Right forelimb (tissue), 1 donor: ENCODE measurements around the gene METRNL.
"Not testable (repeated sequence)": the region's sequence is repeated elsewhere in the genome, so short reads cannot be mapped to it uniquely, and the experiment has no call there.

Source experiments
- DNase-seq: peaks from one replicate; pipeline ENCODE4 v3.0.0-alpha.2; 2018

The METRNL gene

DNA sequence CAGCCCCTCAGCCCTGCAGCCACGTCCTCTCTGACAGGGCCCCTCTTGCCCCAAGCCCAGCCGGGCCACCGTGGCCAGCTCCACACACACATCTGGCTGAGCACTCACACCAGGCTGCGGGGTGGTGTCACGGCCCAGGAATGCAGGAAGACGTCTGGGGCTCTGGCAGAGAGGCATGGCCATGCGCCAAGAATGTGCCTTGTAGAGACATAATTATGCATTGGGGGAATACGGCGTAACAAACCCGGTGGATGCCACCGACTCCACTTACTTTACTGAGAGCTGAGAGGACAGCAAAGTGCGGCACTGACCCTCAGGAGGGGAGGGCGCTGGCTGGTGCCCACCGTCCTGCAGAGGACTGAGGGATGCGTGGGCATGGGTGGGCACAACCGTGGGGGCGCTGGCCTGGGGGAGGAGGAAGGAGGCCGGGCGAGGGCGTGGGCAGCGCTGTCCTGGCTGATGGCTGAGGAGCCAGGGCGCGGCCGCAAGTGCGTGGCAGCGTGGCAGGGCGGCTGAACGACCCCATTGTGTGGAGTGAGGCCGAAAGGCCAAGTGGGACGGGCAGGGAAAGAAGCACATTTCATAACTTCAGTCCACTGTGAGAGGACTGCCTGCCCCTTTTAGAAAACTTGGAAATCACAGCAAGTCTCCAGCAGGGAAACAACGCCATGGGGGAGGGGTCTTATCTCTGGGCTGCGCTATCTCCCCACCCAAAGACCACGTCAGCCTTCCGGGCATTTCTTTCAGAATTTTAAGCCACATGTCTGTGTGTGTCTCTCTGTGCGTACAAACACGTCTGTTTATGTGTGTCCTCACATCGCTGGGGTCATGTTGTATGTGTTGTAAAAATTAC, 30.6 kb downstream of the METRNL start:
- DNase-seq: peak; percentile 88

DNA sequence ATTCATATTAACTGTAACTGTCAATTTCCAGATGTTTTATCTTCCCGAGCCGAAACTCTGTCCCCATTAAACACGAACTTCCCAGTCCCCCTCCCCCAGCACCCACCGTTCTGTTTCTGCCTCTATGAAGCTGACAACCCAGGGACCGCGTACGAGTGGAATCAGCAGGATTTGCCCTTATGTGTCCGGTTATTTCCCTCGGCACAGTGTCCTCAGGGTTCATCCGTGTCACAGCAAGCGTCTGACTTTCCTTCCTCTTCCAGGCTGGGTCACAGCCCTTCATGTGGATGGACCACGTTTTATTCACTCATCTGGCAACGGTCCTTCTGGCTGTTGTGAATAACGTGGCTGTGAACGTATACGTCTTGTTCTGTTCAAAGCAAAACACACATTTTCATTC, 31.3 kb downstream of the METRNL start:
- DNase-seq: no peak

DNA sequence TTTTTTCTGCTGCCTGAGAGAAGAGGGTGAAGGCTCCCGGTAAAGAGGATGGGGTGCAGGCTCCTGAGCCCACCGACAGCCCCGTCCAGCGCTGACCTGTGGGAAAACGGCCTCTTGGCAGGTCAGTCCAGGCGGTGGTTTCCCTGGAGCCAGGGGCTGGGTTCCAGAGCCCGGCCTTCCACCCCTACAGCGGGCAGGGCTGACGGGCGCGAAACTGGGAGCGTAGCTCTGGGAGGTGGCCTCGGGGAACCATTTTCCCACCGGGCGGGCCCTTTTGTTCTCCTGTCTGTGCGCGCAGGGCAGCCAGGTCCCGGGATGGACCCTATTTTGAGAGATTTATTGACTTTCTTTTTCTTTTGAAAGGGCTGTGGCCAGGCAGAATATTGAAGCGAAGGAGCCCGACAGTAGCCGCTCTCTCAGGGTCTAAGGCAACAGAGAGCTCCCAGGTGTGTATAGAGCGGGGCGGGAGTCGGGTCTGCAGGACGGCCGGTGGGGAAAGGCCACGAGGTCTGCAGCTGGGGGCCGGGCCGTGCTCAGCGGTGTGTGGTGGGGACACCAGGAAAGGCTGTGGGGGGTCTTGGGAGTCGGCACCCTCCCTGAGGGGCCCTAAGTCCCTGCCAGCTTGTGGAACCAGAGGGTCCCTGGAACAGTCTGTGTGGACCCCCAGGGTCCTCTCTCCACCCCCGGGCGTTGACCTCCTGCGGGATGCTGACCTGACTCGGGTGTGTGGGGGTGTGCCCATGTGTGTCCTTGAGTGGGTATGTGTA, 32.3 kb downstream of the METRNL start:
- DNase-seq: no peak

DNA sequence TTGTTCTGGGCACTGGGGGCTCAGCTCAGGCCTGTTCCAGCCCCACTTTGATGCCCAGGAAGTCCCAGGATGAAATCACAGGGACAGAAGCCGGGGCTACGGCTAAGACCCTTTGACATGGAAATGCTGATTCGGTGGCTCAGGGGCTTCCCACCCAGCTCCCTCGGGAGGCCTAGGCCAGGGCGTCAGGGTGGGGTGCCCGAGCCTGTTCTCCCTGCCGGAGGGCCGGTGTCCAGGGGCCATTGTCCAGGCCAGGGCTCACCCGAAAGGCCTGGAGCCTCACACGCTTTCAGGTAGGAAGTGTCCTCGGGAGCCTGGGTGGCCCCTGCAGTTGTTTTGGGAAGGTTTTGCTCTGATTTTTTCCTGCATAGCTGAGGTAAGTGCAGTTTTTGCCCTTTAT, 34.0 kb downstream of the METRNL start:
- no peak for DNase-seq

DNA sequence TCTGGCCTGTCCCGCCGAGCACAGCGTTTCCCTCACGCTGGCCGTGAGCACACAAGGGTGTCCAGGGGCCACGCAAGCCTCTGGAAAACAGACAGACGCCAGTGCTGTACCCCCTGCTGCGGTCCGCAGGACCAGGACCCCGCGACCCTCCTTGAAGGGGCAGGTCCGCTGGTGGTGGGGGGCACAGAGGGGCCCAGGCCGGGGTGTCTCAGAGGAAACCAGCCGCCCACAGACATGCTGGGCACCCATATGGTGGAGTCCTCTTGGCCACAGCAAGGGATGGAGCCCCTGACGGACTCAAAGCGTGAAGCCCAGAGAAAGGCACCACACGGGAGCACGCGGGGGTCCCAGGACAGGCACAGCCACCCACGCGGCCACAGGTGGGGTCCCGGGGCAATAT, 34.4 kb downstream of the METRNL start:
- DNase-seq: no peak

DNA sequence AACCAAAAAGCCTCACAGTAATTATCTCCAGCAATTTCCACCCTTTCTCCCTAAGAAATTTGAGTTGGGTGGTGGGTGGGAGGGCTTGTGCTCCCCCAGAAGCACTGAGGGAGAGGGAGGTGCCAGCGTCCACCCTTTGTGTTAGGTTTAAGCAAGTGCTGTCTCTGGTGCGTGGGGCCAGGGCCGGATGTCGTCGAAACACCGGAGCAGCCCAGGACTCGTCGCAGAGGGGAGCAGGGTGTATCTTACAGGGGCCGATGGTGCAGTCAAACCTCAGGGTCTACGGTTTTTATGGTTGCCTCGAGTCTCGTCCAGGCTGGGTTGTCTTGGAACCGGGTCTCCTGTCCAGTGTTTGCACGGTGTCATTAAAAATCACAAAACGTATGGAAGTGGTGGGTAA, 35.3 kb downstream of the METRNL start:
- DNase-seq: no peak

DNA sequence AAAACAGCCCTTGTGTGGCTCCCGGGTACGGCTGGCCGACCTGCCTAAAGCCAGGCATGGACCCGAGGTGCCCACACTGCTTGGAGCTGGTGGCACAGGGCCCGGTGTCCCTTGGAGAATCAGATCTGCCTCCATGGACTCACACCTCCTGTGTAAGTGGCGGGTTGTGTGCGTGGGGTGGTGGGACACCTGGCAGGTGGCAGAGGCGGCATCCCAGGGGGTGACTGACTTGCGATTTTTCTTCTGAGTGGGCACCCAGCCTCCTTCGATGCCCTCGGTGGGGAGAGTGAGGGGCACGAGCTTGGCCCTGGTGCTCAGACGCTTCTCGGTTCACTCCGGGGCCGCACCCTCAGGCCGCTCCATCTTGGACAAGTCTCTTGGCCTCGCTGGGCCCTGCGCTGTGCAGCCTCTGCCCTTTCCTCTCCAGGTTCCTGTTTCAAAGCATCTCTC, 35.8 kb downstream of the METRNL start:
- no peak for DNase-seq

DNA sequence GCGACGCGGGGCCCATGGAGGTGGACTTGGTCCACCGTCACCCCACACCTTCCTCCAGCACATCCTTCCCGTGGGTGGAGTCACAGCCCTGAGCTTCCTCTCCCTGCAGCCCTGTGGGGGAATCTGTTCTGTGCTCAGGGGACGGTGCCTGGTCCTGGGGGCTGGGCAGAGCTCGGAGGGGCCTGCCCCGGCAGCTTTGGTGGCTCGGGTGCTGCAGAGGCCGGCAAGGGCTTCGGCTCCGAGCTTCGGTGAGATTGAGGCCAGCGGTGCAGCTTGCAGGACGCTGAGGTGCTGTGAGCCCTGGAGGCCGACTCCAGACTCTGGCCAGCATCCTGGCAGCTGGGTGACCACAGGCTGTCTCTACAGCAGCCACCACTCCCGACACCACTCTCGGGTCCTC, 36.4 kb downstream of the METRNL start:
- no peak for DNase-seq

DNA sequence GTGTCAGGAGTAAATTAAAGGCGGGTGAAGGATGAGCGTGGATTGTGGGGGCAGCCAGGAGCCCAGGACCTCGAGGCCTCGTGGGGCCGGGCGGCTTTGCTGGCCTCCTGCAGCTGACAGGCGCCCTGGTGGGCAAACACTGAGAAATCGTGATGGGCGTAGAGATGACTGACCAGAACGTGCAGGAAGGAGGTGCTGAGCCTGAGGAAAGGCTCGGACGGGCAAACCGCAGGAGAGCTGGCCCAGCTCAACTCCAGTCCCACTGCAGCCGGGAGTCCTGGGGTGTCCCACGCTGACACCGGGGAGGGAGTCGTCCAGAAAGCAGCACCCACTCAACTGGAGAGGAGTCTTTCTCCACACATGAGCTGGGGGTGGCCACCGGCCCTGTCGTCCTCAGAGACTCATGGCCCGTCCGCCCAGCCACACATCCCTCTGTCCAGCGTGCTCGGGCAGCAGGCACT, 36.9 kb downstream of the METRNL start:
- DNase-seq: no peak

DNA sequence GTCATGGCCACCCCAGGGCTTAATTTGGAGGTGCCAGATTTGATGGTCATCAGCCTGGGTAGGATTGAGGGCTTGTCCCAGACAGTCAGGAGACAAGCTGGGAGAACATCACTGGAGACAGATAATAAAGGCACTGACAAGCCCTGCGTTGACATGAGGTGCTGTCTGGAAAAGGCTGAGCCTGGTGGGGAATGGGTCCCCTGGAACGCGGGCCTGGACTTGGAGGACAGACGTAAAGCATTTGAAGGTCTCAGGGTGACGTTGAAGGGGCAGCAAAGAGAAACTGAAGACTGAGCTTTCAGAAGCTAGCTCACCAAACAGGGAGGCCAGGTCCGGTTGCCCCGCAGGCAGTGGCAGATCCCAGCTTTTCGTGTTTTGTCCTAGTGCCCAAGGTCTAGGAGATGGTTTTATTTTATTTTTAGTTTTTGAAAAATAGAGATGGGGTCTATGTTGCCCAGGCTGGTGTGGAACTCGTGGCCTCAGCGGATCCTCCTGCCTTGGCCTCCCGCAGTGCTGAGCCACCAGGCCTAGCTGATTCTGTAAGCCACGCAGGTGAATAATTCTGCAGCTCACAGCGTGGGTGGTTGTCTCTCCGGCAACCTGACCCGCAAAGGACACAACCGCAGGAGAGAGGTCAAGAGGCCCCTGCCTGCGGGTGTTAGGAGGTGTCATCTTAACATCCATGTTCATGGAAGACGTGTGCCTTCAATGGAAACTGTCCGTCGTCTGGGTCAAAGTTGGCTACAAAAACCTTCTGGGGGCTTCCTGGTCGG, 37.6 kb downstream of the METRNL start:
- DNase-seq: no peak

DNA sequence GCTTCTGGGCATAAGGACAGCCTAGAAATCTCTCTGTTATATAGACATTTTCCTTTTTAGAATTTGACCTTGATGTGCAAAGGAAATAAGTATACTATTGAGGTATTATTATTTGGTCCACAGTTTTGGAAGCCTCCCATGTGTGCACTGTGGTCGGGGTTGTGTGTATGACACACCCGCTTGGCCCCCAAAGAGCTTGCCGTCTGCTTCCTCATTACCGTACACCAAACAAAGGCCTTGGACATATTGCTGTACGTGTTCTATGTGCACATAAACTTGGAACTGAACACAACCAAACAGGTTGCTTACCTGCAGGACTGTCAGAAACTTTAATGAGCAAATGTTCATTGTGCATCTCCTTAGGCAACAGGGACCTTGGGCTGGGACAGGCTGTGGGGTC, 38.2 kb downstream of the METRNL start:
- no peak for DNase-seq

DNA sequence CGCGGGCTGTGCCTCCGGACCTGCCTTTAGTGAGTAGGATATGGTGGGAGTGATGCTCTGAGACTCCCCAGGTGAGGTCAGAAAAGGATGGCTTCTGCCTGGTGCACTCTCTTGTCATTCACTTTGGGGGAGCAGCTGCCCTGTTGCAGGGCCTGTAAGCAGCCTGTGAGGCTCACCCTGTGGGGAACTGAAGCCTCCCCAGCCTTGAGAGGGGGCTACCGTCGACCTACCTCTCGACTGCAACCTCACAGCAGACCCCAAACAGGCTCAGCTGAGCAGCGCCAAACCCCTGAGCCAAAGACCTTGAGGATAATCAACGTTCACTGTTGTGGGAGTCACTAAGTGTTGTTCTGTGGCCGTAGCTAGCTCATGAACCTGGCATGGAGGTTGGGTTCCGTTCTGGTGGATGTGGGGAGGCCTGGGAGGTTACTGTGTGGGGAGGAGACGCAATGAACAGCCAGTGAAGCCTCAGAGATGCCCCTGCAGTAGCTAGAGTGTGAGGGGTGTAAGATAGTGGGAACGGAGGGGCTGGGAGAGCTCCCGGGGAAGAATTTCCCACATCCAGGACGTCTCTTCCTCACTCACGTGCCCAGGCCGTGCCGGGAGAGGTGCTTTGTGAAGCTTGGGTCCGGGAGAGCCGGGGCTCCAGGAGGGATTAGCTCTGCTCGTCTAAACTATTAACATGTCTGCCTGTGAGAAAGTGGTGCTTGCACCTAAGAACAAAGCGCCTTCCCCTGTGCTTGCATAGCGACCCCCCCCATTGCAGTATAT, 38.8 kb downstream of the METRNL start:
- no peak for DNase-seq

DNA sequence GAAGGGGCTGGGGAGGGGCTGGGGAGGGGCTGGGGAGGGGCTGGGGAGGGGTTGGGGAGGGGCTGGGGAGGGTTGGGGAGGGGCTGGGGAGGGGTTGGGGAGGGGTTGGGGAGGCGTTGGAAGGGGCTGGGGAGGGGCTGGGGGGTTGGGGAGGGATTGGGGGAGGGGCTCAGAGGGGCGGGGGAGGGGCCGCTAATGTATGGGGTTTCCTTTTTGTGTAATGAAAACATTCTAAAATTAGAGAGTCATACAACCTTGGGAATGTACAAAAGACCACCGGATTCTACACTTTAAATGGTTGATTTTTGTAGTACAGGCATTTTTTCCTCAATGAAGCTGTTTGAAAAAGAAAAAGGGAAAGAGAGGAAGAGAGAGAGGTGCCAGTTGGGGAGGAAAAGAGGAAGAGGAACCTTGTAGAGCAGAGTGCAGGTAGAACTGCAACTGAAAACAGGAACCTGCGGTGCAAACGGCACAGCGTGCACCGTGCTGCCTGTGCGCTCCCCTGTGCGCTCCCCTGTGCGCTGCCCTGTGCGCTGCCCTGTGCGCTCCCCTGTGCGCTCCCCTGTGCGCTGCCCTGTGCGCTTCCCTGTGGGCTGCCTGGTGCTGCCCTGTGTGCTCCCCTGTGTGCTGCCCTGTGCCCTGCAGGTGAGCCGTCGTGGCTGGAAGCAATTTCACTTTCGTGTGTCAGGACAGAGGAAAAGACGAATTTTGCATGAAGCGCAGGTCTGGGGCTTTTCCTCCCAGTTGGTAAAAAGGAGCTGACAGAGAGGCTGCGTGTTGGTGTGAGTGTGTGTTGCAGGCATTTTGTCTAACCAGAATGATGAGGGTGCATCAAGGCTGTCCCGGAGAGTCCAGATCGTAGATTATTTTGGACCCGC, 40.8 kb downstream of the METRNL start:
- DNase-seq: no peak

DNA sequence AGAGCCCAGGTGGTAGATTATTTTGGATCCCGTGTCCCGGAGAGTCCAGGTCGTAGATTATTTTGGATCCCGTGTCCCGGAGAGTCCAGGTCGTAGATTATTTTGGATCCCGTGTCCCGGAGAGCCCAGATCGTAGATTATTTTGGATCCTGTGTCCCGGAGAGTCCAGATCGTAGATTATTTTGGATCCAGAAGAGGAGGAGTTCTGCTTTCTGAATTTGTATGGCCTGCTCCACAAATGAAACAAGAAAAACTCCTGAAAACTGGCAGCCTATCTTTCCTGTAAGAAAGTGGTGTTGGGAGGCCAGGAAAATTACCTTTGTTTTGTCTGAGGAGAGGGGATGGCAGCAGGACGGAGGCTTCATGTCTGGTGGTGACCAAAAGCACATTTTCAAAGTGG, 42.1 kb downstream of the METRNL start:
- DNase-seq: not testable (repeated sequence)

DNA sequence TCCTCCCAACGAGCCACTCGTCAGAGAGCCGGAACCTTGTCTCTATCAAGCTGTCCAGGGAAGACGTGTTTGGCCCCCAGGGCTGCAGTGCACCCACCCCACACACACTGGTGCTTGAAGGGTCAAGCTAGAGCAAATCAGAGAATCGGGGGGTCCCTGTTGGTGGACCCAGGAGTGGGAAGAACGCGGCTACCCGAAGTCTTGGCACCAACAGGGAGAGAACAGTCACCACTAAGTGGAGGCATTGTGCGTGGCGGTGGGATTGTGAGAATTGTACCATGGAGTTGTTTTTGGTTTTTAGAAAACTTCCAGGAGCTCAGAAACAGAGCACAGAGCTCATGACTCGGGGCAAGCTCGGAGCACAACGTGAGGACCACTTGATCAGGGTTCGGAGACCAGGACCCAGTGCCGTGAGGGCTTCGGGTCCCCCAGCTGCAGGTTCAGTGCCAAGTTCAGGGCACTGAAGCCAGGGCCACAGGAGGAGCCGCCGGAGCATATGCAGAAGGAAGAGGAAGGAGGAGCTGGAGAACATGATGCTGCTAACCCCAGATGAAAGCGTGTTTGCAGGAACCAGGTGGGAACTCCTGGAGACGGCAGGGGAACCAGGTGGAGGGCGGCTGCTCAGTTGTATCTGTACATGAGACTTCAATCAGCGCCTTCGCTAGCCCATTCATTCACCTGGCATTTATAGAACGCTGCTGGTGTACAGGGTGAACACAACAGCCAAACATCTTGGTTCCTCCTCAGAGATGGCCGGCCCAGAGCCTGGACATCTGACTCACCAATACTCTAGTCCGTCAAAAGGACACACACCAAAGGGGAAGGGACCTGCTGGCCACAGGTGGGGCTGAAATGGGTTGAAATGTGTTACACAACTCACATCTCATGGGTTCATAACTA, 42.8 kb downstream of the METRNL start:
- no peak for DNase-seq

DNA sequence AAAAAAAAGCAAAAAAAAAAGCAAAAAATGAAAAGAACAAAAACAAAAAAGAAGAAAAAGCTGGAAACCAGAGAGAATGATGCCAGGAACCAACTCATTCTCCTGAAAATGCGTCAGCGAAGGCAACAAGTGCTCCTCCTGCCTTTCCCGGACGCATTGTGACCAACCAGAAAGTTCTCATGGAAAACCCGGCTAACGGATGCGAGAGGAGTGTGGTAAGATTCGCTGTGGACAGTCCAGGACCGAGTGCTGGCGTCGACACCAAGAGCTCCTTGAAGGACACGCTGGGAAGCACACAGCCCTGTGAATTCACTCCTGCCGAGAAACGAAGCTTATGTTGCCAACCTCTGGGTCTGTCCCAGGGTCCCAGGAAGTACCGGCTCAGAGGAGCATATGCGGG, 43.4 kb downstream of the METRNL start:
- DNase-seq: peak; percentile 27

DNA sequence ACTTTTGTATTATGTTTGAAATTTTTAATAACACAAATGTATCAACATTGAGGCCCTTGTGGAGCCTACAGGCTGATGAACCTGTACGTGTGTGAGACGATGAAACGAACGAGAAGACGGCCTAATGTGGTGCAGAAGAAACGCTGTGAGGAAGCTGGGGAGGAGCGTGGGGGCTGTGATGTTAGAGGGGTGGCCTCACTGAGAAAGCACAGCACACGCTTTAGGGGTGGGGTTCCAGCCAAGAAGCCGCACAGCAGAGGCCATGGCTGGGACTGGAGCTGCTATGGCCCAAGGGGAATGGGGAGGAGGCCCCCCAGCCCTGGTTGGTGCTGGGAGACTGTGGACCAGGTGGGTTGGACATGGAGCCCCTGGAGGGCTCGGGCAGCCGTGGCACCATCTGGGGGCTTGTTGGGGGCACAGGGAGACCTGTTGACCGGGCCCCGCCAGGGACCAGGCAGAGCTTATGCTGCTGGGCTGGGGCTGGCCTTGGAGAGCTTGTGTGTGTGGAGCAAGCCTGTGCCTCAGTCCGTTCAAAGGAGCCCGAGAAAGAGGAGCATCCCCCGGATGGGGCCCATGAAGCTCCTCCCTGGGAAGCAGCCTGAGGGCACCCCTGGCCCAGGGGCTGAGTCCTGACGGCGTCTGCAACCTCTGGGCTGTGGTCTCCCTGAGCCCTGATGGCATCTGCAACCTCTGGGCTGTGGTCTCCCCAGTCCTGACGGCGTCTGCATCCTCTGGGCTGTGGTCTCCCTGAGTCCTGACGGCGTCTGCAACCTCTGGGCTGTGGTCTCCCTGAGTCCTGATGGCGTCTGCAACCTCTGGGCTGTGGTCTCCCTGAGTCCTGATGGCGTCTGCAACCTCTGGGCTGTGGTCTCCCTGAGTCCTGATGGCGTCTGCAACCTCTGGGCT, 44.7 kb downstream of the METRNL start:
- peak; percentile 25 for DNase-seq

DNA sequence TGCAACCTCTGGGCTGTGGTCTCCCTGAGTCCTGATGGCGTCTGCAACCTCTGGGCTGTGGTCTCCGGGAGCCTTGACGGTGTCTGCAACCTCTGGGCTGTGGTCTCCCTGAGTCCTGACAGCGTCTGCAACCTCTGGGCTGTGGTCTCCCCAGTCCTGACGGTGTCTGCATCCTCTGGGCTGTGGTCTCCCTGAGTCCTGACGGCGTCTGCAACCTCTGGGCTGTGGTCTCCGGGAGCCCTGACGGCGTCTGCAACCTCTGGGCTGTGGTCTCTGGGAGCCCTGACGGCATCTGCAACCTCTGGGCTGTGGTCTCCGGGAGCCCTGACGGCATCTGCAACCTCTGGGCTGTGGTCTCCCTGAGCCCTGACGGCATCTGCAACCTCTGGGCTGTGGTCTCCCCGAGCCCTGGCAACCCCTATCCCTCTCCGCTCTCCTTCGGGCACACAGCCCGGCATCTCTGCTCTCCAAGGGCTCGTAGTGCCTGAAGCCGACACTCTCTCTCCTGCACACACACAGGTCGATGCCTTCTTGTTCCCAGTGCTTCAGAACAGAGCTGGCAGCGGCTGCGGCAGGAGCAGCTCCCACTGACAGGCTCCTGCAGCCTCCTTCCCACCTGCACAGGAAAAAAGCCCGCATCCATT, 45.6 kb downstream of the METRNL start:
- DNase-seq: peak; percentile 52
